ENCODE results near the gene HOXB7. TPM values are rescaled to one million over a fixed set of nuclear protein-coding genes. Genes with fewer than 3 reads are reported as not detected.

HOXB7 gene
- total and polyA plus RNA-seq, 2 of the 13 experiments (the other 11 are each of a cell fraction or from before 2014, with no cell fraction given) = 0.04 TPM; not detected in 1

DNA sequence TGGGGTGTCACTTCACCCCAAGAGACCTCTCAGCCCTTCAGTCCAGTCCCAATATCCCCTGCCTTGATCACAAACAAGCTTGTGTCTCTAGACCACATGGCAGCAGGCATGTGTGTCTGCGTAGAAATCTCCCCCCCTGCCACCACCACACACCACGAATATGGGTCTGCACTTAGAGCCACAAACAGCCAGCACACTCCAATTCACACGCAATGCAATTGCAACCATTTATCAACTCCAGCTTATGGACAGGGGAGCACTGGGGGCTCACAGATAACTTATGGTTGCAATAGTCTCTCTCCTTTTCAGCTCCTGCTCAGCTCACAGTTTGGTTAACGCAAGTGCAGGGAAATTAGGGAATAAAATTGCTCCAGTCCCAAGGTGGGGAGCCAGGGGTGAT lies 12.8 kb upstream of the HOXB7 start:
- H2AFZ ChIP-seq (ENCODE audit: low read length) = no peak overlapping the region
- H3K4me2 ChIP-seq (ENCODE audit: low read depth, low read length) = no peak overlapping the region
- in situ Hi-C loops (cut with HindIII; ENCODE audit: extremely low pct_ligation_motif_present, low pct_unique_long_range_greater_than_20kb) (no loop called here), intact Hi-C loops (cut with micrococcal nuclease; ENCODE audit: unreplicated experiment) (no loop called here)
- H3K9me3 ChIP-seq (ENCODE audit: low read length) = no peaks in the 10 kb centered on the region
- H4K20me1 ChIP-seq (ENCODE audit: insufficient read depth, low read length) = 0 out of 2 replicates have a peak, but pooled peaks cover 2% of the 10 kb centered on the region
- no peak for DNase-seq (ENCODE audit: low spot score)
- TF ChIP-seq FOSL2 (CRISPR knock-in tag; IDR thresholded peaks at IDR 0.05) = no peak
- TF ChIP-seq, protein P1, sequence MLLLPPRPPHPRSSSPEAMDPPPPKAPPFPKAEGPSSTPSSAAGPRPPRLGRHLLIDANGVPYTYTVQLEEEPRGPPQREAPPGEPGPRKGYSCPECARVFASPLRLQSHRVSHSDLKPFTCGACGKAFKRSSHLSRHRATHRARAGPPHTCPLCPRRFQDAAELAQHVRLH (CRISPR knock-in tag; IDR thresholded peaks at IDR 0.05; ENCODE audit: borderline replicate concordance, low read depth) = no peak
- TF ChIP-seq, protein P2, sequence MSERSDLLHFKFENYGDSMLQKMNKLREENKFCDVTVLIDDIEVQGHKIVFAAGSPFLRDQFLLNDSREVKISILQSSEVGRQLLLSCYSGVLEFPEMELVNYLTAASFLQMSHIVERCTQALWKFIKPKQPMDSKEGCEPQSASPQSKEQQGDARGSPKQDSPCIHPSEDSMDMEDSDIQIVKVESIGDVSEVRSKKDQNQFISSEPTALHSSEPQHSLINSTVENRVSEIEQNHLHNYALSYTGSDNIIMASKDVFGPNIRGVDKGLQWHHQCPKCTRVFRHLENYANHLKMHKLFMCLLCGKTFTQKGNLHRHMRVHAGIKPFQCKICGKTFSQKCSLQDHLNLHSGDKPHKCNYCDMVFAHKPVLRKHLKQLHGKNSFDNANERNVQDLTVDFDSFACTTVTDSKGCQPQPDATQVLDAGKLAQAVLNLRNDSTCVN (CRISPR knock-in tag; IDR thresholded peaks at IDR 0.05; ENCODE audit: borderline replicate concordance) = no peak
- no peak for TF ChIP-seq MBNL3 (CRISPR knock-in tag; conservative IDR thresholded peaks at IDR 0.05)
- TF ChIP-seq ELK4 (CRISPR knock-in tag; IDR thresholded peaks at IDR 0.05; ENCODE audit: borderline replicate concordance) = no peak
- TF ChIP-seq ZNF432 (CRISPR knock-in tag; IDR thresholded peaks at IDR 0.05; ENCODE audit: borderline replicate concordance) = no peak
- no peak for TF ChIP-seq ZC3H4 (CRISPR knock-in tag; IDR thresholded peaks at IDR 0.05; ENCODE audit: borderline replicate concordance)
- H3K9ac ChIP-seq (ENCODE audit: insufficient read depth, low read depth, low read length) = no peak overlapping the region
- H3K4me1 ChIP-seq (ENCODE audit: insufficient read depth, low read length) = no peaks in the 10 kb centered on the region
- ChIA-PET CTCF (ENCODE audit: low intra/inter-chr PET ratio, low total read pairs) (no interaction called here), POLR2A (no interaction called here)
- no peak overlapping the region for H3K27ac ChIP-seq (ENCODE audit: extremely low read length, insufficient read depth, low read length)
- no peak for FAIRE-seq
- ATAC-seq = no peak
- H3K27me3 ChIP-seq (ENCODE audit: control insufficient read depth in 1 of 2, insufficient read depth in 2 of 2, low read length in 2 of 2) = peaks cover 45 to 98% of the 10 kb centered on the region in 2 experiments
- 6% methylated on average over 4 of the region's 4 CpGs for WGBS (ENCODE audit: low lambda C conversion rate)
- H3K4me3 ChIP-seq (replicated peaks in 1 of 3; ENCODE audit: insufficient read depth in 1 of 3, low read depth in 2 of 3, low read length in 3 of 3) = no peak overlapping the region
- no peaks in the 10 kb centered on the region for H3K36me3 ChIP-seq (replicated peaks in 1 of 2; ENCODE audit: control insufficient read depth in 1 of 2, insufficient read depth in 2 of 2, low read length in 2 of 2)
- BruUV-seq (replicated peaks) = no TSS peak
- H3K79me2 ChIP-seq (ENCODE audit: insufficient read depth, low read length) = no peaks in the 10 kb centered on the region

All from HepG2 (cell line).